Globus pallidus (tissue), 1 donor: ENCODE data around the gene BABAM2.
A peak's percentile ranks its signal among the peaks of the same experiment; 100 is the strongest.
"Not testable (repeated sequence)": the region's sequence is repeated elsewhere in the genome, so short reads cannot be mapped to it uniquely, and the experiment has no call there.

Experiments used
- DNase-seq: peaks from one replicate; pipeline ENCODE4 v3.0.0-alpha.2; 2015; ENCODE audit warnings: low spot score

BABAM2 gene

GRCh38 chr2:27890146-27890923 lies at the start of gene BABAM2, which contains the start of gene RBKS:
BABAM2 (plus strand) TSS chr2:27890729; CDS start chr2:27894557, 3,828 bp downstream.
RBKS (minus strand) TSS chr2:27890387; CDS start chr2:27890345, 42 bp downstream.
- DNase-seq = peak; percentile 67

GRCh38 chr2:27842894-27843293 lies 47.6 kb upstream of the BABAM2 start:
- no peak for DNase-seq

- DNase-seq = no peak
Observed at GRCh38 chr2:27843992-27844391, 46.5 kb upstream of the BABAM2 start.

GRCh38 chr2:27844821-27845255 lies 45.7 kb upstream of the BABAM2 start:
- DNase-seq = no peak

GRCh38 chr2:27847333-27847732 lies 43.2 kb upstream of the BABAM2 start:
- DNase-seq = no peak

- no peak for DNase-seq
Observed at GRCh38 chr2:27849558-27850205, 40.8 kb upstream of the BABAM2 start.

- DNase-seq = no peak
Observed at GRCh38 chr2:27852691-27853090, 37.8 kb upstream of the BABAM2 start.

GRCh38 chr2:27854229-27854862 lies 36.2 kb upstream of the BABAM2 start:
- no peak for DNase-seq

GRCh38 chr2:27855476-27855875 lies 35.1 kb upstream of the BABAM2 start:
- no peak for DNase-seq

- DNase-seq = no peak
Observed at GRCh38 chr2:27856386-27856785, 34.1 kb upstream of the BABAM2 start.

GRCh38 chr2:27856956-27857355 lies 33.6 kb upstream of the BABAM2 start:
- DNase-seq = no peak

GRCh38 chr2:27857417-27858172 lies 32.9 kb upstream of the BABAM2 start:
- no peak for DNase-seq

GRCh38 chr2:27860111-27860510 lies 30.4 kb upstream of the BABAM2 start:
- no peak for DNase-seq

- DNase-seq = no peak
Observed at GRCh38 chr2:27863146-27863545, 27.4 kb upstream of the BABAM2 start.

- DNase-seq = not testable (repeated sequence)
Observed at GRCh38 chr2:27863955-27864354, 26.6 kb upstream of the BABAM2 start.

- DNase-seq = no peak
Observed at GRCh38 chr2:27866237-27866636, 24.3 kb upstream of the BABAM2 start.

- DNase-seq = no peak
Observed at GRCh38 chr2:27869763-27870162, 20.8 kb upstream of the BABAM2 start.

- no peak for DNase-seq
Observed at GRCh38 chr2:27870724-27871123, 19.8 kb upstream of the BABAM2 start.

- DNase-seq = no peak
Observed at GRCh38 chr2:27871802-27872201, 18.7 kb upstream of the BABAM2 start.

GRCh38 chr2:27873091-27873490 lies 17.4 kb upstream of the BABAM2 start:
- no peak for DNase-seq

GRCh38 chr2:27875089-27875881 lies 15.2 kb upstream of the BABAM2 start:
- no peak for DNase-seq
